Stimulated activated CD8-positive, alpha-beta memory T cell treated with anti-CD3 and anti-CD28 coated beads, Interleukin-15, amount 100 ng/mL, for 48 hours (primary cell): ENCODE results near the gene SMIM10L1.

ENCODE experiments used
- DNase-seq, 2 donors: peaks; one replicate each; pipeline ENCODE4 v3.0.0-alpha.2; 2020; ENCODE audit warnings: low read depth in 2 of 2

SMIM10L1 gene

DNA sequence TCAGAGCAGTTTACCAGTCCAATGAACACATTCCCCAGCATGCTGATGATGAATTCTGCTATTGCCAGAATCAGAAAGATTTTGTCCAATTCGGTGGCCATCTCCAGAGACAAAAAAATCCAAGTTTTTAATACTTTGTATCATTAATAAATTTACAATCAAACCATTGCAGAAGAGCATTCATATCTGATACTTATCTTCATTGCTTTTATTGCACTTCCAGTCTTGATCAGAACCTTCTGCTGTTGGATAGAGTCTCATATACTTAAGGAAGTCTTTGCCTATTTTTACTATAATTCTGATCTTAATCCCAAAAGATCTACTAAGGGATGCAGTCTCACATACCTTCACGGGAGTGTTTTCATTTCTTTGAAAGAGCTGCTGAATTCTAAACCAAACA lies 15.8 kb downstream of the SMIM10L1 start, which contains the start of gene TAS2R42:
Gene TAS2R42 (minus strand): TSS at position 101 of the 400 bp plus-strand sequence. CDS start 0 bp downstream, at position 101.
- DNase-seq: no peak

DNA sequence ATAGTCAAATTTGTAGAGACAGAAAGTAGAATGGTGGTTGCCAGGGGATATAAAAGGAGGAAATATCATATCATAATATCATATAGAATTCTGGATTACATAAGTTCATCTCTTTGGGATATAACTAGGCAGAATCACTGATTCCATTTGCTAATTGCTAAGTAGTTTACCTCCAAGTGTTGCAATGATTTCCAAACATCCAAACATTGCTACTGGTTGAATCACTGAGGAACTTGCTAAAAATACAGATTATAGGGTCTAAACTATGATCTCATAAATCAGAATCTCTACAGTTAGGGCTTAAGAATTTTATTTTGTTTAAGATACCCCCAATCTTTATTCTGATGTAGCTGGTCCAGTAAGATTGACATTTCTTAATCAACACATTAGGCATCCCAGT lies 31.8 kb downstream of the SMIM10L1 start:
- no peak for DNase-seq

GRCh38 chr12:11204173-11204572 lies 33.2 kb downstream of the SMIM10L1 start:
- no peak for DNase-seq

- no peak for DNase-seq
Measured at GRCh38 chr12:11209113-11209512, 38.1 kb downstream of the SMIM10L1 start.
